GM21576 (cell line): ENCODE data around the gene PARVB.

Experiments used
- ATAC-seq: cut with Tn5 transposase; IDR thresholded peaks from one replicate; pipeline ENCODE4 v1.9.1; 2021; ENCODE audit warnings: mild to moderate bottlenecking, moderate library complexity; ENCODE audit not compliant: unreplicated experiment

PARVB gene

DNA sequence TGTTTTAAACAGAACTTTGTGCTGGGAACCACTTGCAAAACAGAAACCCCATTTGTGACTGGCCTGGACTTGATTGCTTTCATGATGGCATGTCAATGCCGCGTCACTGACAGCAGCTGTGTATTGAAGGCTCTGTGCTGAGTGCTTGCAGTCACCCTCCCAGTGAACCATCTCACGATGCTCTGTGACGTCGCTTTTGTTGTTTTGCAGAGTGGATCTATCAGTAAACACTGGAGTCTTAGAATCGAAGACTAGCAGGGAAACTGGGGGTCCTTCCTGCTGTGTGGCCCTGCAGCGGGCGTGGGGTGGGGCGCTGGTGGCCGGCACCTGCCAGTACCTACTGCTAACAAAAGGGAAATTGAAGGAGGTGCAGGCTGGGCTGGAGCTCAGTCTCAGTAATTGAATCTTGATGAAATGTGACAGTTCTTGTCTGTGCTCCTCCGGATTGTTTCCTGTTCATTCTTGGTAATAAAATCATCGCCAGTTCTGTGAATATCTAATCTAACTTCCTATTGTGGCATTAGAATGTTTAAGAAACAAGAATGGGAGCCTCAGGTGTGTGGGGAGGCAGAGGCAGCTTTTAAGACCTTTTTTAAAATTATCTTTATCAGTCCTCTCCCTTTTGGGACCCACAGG lies 106.1 kb downstream of the PARVB start:
- ATAC-seq = no peak

DNA sequence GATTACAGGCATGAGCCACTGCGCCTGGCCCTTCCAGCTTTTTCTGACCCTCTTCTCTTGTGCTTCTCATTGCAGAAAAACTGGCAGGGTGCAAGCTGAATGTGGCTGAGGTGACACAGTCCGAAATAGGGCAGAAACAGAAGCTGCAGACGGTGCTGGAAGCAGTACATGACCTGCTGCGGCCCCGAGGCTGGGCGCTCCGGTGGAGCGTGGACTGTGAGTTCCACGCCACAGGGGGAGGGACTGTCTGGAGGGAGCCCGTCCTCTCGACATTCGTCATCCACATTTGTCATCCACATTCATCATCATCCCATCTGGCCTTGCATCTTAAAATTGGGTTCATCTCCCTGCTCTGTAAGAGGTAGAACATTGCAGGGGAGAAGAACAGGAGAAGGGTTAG lies 107.3 kb downstream of the PARVB start:
- ATAC-seq = no peak

DNA sequence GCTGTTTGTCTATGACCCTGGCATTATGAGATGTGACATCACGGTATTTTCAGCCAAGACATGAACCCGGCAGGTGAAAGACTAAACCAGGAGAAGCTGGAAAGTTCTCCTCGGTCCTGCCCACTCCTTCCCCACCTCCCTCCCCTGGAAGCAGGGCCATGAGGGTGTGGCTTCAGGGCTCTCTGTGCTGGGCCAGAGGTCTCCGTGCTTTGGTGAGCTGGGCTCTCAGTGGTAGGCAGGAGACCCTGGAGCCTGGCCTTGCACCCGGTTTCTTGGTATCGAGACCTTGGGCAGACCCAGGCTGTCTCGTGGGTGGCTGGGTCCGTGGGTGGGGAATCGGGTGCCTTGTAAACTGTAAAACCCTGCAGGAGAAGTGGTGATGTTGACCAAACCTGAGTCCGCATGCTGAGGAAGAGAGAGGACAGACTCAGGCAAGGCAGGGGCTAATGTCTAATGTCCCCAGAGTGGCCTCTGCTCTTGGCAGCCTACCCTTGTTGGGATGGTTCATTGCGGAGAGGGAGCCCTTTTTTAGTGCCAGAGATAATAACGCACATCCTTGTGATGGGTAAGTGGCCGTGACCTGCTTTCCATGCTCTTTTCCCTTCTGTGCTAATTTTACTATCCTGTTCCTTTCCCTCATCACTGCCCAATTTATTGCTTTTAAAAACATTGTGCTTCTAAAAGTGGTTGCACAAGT lies 108.0 kb downstream of the PARVB start:
- ATAC-seq = no peak

DNA sequence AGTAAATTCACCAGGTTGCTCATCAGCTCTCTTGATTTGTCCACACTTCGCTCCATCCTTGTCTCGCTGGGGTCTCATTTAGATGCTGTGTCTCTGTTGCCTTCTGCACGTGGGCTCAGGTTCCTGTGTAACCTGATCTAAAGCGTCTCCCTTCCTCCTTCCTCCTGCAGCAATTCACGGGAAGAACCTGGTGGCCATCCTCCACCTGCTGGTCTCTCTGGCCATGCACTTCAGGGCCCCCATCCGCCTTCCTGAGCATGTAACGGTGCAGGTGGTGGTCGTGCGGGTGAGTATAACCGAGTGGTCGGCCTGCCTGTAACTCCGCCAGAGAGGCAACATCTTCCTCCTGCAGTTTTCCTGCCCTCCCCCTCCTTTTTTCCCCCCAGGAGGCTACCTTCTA lies 108.6 kb downstream of the PARVB start:
- ATAC-seq = no peak

DNA sequence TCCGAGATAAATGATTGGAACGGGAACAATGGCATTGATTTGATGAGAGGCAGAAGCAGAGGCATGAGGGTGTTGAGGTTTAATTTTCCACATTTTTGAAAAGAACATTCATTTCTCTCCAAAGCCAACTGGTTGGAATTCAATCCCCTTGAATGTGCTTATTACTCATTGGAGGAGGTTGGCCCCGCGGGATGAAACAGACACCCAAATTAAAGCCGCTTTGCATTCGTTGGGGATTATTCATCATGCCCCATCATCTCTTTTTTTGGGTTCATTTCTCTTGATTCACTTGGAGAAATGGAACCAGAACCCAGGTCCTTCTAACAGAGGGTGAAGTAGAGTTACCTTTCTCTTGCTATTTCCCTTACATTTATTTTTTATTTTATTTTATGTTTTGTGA lies 109.1 kb downstream of the PARVB start:
- ATAC-seq = no peak

DNA sequence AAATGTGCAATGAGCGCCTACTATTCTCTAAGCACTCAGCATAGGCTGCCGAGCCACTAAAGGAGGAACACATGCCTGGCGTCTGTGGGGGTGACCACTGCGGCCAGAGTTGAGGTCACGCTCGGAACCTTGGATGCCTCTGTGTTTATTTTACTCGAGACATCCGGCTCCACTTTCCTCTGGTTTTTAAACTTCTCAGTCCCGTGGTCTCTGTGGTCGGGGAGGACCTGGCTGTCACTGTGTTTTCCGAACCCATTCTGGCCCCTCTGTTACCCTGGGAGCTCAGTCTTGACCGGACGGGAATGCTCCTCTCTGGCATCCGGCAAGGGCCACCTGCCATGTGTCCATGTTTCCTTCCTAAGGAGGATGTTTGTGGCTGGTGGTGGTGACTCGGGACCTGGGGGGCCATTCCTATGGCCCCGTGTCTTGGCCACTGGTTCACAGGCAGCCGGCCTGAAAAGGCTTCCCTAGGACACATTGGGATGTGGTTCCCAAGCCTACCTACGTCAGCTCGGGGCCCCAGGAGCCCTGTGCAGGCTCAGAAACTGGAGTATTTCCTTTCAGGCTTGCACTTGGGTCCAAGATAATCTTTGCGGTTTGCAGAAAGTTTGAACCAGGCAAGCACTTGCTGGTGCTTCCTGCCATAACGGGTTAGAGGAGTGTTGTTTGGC lies 109.9 kb downstream of the PARVB start:
- no peak for ATAC-seq

DNA sequence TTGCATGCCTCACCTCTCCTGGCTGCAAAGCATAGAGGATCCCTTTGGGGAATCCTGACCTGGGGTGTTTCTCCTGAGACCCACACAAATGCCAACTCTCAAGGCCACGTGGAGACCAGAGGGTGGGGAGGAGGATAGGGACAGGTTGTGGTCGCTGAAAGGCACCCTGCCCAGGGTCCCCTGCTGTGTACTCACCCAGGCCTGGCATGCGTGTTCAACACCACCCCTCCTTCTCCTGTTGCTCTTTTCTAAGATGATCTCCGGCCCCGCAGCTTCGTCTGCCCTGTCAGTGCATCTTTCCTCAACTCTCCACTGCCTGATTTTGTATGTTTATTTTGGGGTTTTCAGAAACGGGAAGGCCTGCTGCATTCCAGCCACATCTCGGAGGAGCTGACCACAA lies 112.0 kb downstream of the PARVB start:
- no peak for ATAC-seq

DNA sequence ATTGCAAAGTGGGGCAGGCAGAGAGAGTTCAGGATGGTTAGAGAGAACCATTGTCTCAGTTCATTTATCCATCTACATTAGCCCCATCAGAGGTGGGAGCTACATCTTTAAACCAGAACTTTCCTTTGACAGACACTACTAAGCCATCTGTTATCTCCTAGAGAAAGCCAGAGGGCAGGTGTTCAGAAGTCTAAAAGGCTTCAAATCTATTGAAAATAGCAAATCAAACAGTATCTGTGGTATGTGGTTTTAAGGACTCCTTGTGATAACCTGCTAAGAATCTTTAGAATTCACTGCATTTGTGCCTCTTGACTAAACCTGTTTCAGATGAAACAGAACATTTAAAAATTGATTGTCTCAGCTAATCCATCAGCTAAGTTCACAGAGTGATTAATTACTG lies 112.7 kb downstream of the PARVB start:
- no peak for ATAC-seq

DNA sequence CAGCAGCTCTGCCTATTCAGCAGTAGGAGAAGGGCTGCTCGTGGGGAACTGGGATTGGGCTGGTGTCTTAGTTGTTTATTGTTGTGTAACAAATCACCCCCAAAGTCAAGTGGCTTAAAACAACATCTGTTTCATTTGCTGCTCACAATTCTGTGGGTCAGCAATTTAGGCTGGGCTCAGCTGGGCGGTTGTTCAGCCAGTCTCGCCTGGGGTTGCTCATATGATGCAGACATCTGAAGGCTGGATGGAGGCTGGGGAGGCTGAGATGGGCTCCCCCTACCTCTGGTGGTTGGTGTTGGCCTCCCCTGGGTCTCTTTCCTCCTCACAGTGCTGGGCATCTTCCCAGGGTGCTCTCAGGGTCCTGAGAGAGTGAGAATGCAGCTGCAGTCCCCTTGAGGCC lies 113.3 kb downstream of the PARVB start:
- no peak for ATAC-seq

DNA sequence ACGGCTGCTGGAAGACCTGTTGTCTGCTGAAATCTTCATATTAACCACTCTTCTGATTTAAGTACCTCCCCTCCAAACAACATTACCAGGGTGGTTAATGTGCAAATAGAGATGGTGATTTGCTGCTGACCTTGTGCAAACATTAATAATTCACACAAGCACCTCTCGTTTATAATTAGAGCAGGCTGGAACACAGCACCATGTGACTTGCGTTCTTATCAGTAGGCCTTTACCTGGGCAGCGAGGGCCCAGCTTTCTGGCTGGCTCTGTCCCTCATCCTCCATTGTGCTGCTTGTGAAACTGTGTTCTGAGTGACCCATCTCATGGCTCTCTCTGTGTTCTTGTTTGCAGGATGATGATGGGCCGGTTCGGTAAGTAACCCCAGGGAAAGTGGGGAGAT lies 115.7 kb downstream of the PARVB start:
- ATAC-seq = no peak

DNA sequence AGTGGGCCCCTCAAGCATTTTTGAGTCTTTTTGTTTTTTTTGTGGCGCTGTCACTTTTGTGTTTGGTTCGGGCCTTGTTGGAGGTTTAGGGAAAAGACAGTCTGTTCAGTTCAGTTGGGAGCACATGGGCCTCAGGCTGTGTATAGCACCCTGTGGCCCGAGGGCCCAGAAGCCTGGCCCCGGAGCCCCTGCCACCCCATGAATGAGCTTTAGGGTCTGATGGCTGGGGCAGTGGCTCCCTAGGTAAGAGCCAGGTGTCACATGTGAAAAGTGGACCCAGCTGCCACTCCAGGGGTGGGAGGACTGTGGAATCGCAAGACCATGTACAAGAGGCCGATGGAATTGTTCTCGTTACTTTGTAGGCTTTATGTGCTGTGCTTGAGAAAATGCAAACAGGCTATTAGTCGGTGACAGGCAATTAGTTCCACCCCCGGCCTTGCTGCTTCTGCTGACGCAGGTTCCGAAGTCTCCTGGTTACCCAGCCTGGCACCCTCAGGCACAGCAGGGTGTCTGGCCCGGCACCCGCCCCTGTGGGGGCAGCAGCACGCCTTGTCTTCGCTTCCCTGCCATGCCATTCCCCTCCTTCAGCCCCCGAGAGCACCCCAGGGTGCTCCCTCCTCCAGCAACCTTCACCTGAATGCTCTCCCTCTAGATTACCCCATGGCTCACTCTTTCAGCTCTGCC lies 118.5 kb downstream of the PARVB start:
- ATAC-seq = no peak

DNA sequence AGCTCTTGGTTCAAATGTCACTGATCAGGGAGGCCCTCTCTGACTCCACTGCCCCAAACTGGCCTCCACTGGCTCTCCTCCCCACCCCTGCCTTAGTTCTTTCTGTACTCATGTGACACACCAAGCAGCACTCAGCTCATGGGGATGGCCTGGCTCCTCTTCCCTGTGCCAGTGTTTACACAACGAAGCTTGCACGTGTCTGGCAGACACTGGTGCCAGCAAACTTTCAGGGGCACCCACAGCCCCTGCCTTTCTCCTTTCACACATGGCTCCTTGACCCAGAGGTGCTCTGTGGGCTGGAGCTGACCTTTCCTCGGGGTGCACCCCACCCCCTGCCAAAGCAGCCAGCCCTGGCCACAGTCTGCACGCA lies 119.0 kb downstream of the PARVB start:
- no peak for ATAC-seq

DNA sequence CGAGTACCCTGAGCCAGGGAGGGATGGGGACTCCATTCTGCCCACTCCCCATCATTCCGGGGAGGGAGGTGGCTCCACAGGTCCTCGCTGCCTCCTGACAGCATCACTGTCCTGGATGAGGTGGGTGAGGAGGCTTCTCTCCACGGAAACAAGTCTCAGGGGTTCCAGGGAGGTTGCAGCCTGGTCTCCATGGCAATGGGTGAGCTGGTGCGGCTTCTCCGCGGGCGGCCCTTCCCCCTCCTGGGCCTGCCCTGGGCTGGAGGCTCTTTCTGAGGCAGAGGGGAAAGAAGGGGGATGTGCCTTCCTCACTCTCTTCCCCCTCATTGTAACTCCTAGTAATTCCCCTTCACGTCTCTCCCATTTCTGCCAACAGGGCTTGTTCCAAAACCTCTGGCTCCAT lies 119.5 kb downstream of the PARVB start:
- ATAC-seq = no peak

DNA sequence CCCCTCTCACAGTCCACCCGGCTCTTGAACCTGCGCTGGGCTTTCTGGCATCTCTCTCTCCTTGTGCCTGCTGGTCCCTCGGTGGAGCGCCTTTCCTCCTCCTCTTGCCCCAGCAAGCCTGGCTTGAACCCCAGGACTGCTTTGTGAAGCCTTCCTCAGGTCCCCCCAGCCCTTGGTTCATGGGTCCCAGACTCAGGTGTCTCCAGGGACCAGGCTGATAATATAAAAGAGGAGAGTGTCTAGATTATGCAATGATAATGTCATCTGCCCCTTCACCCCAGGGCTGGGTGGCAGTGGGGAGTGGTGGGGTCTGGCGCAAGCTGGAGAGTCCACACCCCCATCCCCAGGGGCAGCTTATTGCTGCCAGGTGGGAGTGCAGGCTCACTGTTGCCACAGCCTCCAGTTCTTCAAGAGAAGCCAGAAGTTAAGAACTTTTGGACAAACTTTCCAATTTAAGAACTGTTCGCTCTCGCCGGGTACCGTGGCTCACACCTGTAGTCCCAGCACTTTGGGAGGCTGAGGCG lies 120.0 kb downstream of the PARVB start:
- ATAC-seq = no peak

DNA sequence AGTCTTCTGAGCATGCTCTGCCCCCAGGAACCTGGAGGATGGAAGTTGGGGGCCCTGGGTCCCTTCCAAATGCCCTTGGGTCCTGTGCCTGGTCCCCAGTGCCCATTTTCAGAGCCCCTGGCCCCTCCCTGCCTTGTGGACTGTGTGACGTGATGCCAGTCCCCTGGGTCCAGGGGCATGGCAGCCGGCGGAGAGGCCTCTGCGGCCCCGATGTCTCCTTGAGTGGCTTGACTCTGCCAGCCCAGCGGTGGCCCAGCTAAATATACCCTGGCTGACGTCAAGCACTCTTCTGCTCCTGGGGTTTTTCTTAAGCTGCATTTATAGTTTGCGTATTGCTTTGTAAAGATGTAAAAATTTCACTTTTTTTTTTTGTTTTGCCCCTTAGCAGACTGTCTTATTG lies 121.4 kb downstream of the PARVB start:
- ATAC-seq = no peak

DNA sequence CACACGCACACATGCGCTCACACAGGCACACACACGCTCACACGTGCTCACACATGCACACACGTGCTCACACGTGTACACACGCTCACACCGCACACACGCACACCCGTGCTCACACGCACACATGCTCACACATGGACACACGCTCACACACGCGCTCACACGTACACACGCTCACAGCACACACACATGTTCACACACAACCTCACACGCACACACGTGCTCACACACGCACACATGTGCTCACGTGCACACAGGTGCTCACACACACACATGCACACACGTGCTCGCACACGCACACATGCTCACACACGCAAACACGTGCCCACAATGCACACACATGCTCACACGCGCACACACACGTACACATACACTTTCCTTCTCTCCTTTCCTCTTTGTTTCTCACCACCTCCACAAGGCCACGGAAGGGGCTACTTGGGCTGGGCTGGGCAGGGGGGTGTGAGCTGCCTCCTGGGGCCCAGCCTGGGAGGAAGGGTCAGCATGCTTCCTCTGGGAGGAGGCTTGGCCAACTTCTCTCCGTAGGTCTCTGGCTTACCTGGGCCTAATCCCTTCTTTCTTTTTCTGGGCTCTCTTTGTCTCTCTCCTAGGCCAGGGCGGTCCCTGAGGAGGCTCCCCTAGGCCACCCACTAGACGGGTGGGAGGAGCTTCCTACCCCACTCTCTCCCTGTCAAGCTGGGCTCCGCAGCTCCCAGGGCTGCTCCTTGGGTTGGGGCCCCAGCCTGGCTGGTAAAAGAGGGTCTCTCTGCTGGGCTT lies 122.2 kb downstream of the PARVB start:
- no peak for ATAC-seq

DNA sequence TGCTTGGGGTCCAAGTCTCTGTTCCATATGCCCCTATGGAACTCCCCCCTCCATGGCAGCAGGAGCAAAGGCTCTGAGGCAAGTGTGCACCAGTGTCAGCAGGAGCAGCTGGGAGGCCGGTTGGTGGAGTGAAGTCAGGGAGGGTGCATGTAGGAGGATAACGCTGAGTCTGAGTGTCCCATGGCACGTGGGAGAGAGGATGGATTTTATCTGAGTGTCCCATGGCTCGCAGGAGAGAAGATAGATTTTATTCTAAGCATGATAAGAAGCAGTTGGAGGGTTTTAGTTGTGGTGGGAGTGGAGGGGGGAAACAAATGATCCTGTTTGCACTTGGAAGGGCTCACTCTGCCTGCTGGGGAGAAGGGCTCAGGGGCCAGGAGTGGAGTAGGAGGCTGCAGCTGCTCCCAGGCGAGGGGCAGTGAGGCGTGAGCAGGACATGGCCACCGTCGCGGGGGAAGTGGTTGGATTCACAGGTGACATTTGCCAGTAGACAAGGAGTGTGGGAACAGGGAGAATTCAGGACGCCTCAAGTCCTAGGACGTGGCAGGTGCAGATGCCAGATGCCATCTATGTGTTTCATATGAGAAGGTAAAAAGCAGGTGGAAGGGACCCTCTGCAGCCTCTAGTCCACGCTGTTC lies 123.0 kb downstream of the PARVB start:
- ATAC-seq = no peak

DNA sequence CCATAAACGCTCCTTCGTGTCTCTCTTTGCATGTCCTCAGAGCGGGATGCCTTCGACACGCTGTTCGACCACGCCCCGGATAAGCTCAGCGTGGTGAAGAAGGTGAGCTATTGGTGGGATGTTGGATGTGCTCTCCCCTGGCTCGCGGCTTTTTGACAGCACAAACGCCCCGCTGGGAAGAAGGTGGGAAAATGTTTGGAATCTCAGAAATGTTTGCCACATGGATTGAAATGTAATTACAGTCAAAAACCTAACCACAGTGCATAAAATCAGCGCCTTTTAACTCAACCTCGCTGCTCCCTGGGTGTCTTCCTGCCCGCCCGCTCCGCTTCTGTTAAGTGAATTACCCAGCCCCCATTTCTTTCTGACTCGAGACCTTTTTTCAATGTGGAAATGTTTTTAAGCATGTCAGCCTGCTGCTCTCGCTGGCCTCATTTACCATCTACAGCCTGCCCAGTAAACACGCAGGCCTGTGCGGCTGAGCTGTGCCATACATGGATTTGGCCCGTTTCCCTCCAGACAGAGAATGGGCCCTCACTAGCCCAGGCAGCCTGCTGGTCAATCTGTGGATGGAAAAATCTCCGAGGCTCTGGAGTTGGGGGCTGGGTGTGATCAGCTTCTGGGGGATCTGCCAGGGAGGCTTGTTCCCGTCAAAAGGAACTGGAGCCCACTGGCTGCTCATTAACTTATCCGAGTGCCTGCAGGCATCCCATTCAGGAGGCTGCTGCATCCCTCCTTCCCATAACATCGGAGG lies 123.9 kb downstream of the PARVB start:
- no peak for ATAC-seq

DNA sequence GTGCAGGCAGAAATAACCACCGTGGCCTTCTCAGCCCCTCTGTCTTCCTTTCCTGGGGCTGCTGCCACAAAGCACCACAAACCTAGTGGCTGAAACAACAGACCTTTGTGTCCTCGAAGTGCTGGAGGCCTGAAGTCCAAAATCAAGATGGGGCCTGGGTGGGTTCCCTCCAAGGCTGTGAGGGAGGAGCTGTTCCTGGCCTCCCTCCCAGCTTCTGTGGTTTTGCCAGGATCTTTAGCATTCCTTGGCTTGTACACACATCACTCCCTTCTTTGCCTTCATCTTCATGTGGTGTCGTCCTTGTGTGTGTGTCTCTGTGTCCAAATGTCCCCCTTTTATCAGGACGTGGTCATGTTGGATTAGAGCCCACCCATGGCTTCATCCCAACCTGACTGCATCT lies 127.6 kb downstream of the PARVB start:
- no peak for ATAC-seq

DNA sequence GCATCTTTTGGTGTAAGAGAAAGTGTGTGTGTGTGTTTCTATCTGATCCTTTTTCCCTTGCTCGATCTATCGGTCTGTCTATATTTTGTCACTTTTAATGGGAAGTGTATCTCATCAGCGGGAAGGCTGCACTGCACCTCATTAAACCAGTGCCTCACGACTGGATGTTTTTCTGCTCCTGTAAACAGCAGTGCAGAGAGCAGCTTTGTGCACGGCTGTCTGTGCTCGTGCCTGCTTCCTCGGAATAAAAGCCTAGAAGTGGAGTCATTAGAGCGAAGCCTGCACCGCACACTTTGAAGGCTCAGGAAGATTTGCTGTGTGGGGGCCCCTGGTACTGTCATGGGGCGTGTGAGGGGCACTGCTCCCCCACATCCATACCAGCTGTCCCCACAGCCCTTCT lies 129.6 kb downstream of the PARVB start:
- no peak for ATAC-seq
